ENCODE data around the gene SHB.

The SHB gene

DNA sequence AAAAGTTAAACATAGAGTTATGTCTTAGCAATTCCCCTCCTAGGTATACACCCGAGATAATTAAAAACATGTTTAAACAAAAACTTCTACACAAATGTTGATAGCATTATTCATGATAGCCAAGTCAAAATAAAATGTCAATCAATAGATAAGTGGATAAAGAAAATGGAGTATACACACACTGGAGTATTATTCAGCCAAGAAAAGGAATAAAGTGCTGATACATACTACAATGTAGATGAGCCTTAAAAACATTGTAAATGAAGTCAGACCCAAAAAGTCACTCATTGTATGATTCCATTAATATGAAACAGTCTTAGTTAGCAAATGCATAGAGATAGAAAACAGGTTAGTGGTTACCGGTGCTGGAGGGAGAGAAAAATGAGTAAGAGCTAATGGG is 34.3 kb upstream of the SHB start:
- Histone ChIP-seq H3K4me3 (ENCODE audit: low read depth, low read length) (no peak overlapping the region), H3K36me3 (ENCODE audit: control insufficient read depth, insufficient read depth, low read length) (no peaks in the 10 kb centered on the region), H3K9me3 (ENCODE audit: control insufficient read depth, insufficient read depth, low read depth, low read length) (no peaks in the 10 kb centered on the region)

DNA sequence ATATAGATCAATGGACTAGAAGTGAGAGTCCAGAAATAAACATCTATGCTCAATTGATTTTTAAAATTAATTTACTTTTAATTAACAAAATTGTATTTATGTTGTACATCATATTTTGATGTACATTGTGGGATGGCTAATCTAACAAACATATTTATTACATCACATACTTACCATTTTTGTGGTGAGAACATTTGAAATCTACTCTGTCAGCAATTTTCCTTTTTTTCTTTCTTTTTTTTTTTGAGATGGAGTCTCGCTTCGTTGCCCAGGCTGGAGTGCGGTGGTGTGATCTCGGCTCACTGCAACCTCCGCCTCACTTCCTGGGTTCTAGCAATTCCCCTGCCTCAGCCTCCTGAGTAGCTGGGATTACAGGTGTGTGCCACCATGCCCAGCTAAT is 32.4 kb upstream of the SHB start:
- Histone ChIP-seq H3K9me3 (ENCODE audit: control insufficient read depth, insufficient read depth, low read depth, low read length) (no peaks in the 10 kb centered on the region), H3K27me3 (ENCODE audit: control insufficient read depth, insufficient read depth, low read length) (no peaks in the 10 kb centered on the region), H3K9ac (ENCODE audit: low read length) (no peak overlapping the region), H3K36me3 (ENCODE audit: control insufficient read depth, insufficient read depth, low read length) (no peaks in the 10 kb centered on the region), H3K27ac (ENCODE audit: low read depth, low read length) (no peak overlapping the region), H3K4me3 (ENCODE audit: low read depth, low read length) (no peak overlapping the region), H3K4me1 (ENCODE audit: control insufficient read depth, insufficient read depth, low read length) (no peaks in the 10 kb centered on the region)

More for the DNA sequence above, 34.3 kb upstream of the SHB start:
- H3K27ac ChIP-seq (ENCODE audit: low read depth, low read length): no peak overlapping the region
- H3K27me3 ChIP-seq (ENCODE audit: control insufficient read depth, insufficient read depth, low read length): no peaks in the 10 kb centered on the region
- H3K4me1 ChIP-seq (ENCODE audit: control insufficient read depth, insufficient read depth, low read length): peaks cover 8% of the 10 kb centered on the region; the same call in 1 of the 2 replicates
- H3K9ac ChIP-seq (ENCODE audit: low read length): no peak overlapping the region

DNA sequence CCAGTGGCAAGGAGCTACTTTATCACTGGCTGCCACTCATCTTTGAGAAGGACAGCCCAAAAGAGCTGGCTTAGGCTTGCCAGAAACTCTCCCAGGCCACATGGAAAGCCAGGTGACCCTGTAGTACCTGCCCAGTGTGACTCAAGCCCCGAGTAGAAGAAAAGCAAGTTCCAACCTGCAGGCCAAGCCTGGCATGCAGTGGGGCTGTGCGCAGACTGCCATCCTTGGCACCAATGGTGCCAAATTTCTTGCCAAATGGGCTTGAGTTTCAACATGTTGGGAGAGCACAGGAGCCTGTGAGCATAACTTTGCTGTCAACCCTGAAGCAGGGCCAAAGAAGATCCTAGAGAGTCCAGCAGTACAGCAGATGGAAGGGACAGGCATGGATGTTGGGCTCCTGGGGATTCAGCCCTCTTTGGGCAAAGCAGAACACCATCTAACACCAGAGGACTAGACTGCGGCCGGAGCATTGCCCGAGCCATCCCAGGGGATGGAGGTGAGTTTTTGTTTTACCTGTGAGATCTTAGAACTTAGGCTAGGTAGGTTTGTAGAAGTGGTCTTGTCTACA is 27.3 kb upstream of the SHB start:
- no peak overlapping the region for H3K27ac ChIP-seq (ENCODE audit: low read depth, low read length)
- no peak overlapping the region for H3K4me3 ChIP-seq (ENCODE audit: low read depth, low read length)
- no peaks in the 10 kb centered on the region; the same call in 1 of the 2 replicates for H3K4me1 ChIP-seq (ENCODE audit: control insufficient read depth, insufficient read depth, low read length)

DNA sequence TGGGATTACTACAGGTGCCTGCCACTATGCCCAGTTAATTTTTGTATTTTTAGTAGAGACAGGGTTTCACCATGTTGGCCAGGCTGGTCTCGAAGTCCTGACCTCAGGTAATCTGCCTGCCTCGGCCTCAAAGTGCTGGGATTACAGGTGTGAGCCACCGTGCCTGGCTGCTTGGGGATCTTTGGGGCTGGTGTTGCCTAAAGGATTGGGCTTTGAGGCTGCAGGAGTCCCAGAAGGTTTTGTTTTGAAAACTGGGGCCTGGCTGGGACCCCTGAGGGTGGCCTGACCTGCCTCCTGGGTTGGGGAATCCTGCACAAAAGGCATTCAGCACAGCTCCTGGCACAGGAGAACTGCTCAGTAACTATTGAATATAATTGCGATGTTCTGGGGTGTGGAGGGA is 25.1 kb upstream of the SHB start:
- Histone ChIP-seq H3K36me3 (ENCODE audit: control insufficient read depth, insufficient read depth, low read length) (no peaks in the 10 kb centered on the region), H3K9me3 (ENCODE audit: control insufficient read depth, insufficient read depth, low read depth, low read length) (no peaks in the 10 kb centered on the region), H3K9ac (ENCODE audit: low read length) (no peak overlapping the region), H3K27ac (ENCODE audit: low read depth, low read length) (no peak overlapping the region), H3K4me1 (ENCODE audit: control insufficient read depth, insufficient read depth, low read length) (peaks cover 9% of the 10 kb centered on the region), H3K27me3 (ENCODE audit: control insufficient read depth, insufficient read depth, low read length) (no peaks in the 10 kb centered on the region), H3K4me3 (ENCODE audit: low read depth, low read length) (no peak overlapping the region)

More for the DNA sequence above, 27.3 kb upstream of the SHB start:
- Histone ChIP-seq H3K9ac (ENCODE audit: low read length) (no peak overlapping the region), H3K36me3 (ENCODE audit: control insufficient read depth, insufficient read depth, low read length) (no peaks in the 10 kb centered on the region), H3K9me3 (ENCODE audit: control insufficient read depth, insufficient read depth, low read depth, low read length) (no peaks in the 10 kb centered on the region), H3K27me3 (ENCODE audit: control insufficient read depth, insufficient read depth, low read length) (no peaks in the 10 kb centered on the region)

DNA sequence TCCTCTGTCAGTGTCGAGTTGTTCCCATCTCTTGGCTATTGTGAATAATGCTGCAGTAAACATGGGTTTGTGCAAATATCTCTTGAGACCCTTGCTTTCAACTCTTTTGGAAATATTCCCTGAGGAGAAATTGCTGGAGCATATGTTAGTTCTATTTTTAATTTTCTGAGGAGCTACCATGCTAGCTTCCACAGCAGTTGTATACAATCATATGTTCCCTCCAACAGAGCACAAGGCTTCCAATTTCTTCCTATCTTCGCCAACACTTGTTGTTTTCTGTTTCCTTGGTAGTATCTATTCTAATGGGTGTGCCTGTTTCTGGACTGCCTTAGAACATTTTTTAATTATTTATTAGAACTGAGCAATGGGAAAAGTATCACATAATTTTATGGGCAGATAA is 23.6 kb upstream of the SHB start:
- Histone ChIP-seq H3K27ac (ENCODE audit: low read depth, low read length) (no peak overlapping the region), H3K9me3 (ENCODE audit: control insufficient read depth, insufficient read depth, low read depth, low read length) (no peaks in the 10 kb centered on the region), H3K27me3 (ENCODE audit: control insufficient read depth, insufficient read depth, low read length) (no peaks in the 10 kb centered on the region), H3K4me3 (ENCODE audit: low read depth, low read length) (no peak overlapping the region), H3K4me1 (ENCODE audit: control insufficient read depth, insufficient read depth, low read length) (peaks cover 9% of the 10 kb centered on the region), H3K9ac (ENCODE audit: low read length) (no peak overlapping the region), H3K36me3 (ENCODE audit: control insufficient read depth, insufficient read depth, low read length) (no peaks in the 10 kb centered on the region)

DNA sequence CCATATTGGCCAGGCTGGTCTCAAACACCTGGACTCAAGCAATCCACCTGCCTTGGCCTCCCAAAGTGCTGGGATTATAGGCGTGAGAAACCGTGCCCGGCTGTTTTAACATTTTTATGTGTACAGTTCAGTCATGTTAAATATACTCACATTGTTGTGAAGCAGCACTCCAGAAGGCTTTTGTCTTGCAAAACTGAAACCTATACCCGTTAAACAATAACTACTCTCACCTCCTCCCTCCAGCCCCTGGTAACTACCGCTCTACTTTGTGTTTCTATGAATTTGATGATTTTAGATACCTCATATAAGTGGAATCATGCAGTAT is 23.1 kb upstream of the SHB start:
- Histone ChIP-seq H3K4me1 (ENCODE audit: control insufficient read depth, insufficient read depth, low read length) (peaks cover 9% of the 10 kb centered on the region), H3K27me3 (ENCODE audit: control insufficient read depth, insufficient read depth, low read length) (no peaks in the 10 kb centered on the region), H3K27ac (ENCODE audit: low read depth, low read length) (no peak overlapping the region), H3K9me3 (ENCODE audit: control insufficient read depth, insufficient read depth, low read depth, low read length) (no peaks in the 10 kb centered on the region), H3K9ac (ENCODE audit: low read length) (no peak overlapping the region), H3K4me3 (ENCODE audit: low read depth, low read length) (no peak overlapping the region), H3K36me3 (ENCODE audit: control insufficient read depth, insufficient read depth, low read length) (no peaks in the 10 kb centered on the region)

DNA sequence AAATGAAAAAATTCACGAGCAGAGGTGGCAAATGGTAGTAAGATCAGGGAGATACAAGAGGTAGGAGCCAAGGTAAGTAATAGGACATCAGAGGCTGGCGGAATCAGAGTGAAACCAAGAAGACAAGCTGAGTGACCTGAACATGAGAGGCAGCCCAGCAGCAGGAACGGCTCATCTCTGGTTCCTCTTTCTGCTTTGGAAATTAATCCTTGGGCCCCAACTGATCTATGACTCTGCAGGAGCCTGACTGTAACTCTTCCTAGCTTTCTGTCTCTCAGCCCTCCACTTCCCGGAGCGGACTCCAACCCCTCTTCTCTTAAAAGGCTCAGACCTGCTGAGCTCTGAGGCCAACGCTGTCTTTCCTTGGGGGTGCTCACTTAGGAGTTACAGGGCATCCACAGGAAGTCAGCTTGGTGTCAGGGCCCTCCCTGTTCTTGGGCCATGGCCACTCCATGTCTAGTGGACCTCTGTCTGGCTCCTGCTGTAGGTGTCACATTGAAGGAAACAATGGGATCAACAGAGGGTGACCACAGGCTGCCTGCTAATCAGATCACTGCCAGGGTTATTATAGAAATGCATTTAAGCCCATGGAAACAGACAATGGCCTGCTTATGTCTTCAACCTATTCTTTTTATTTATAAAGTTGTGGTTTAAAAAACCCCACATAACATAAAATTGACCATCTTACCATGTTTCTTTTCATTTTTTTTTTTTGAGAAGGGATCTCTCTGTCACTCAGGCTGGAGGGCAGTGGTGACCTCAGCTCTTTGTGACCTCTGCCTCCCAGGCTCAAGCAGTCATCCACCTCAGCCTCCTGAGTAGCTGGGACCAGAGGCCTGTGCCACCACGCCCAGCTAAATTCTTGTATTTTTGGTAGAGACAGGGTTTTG is 22.5 kb upstream of the SHB start:
- Histone ChIP-seq H3K9ac (ENCODE audit: low read length) (no peak overlapping the region), H3K27me3 (ENCODE audit: control insufficient read depth, insufficient read depth, low read length) (no peaks in the 10 kb centered on the region), H3K36me3 (ENCODE audit: control insufficient read depth, insufficient read depth, low read length) (no peaks in the 10 kb centered on the region), H3K4me3 (ENCODE audit: low read depth, low read length) (no peak overlapping the region), H3K4me1 (ENCODE audit: control insufficient read depth, insufficient read depth, low read length) (peaks cover 9% of the 10 kb centered on the region), H3K27ac (ENCODE audit: low read depth, low read length) (no peak overlapping the region), H3K9me3 (ENCODE audit: control insufficient read depth, insufficient read depth, low read depth, low read length) (no peaks in the 10 kb centered on the region)

DNA sequence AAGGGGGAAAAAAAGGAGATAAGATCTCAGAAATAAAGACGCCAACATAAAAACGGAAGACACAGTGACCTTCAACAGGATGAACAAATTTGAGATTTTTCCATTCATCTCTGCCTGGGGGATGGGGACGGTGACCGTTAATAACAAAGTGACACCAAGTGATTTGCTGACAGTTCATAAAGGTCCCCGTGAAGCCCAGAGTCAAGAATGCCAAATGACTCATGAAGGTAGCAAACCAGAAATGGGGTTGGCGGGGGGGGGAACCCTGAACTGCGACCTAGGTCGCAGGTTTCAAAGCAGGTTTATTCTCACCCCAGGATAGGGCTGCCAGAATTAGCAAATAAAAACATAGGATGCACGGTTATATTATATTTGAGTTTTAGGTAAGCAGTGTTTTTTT is 21.1 kb upstream of the SHB start:
- Histone ChIP-seq H3K27ac (ENCODE audit: low read depth, low read length) (no peak overlapping the region), H3K9ac (ENCODE audit: low read length) (no peak overlapping the region)

DNA sequence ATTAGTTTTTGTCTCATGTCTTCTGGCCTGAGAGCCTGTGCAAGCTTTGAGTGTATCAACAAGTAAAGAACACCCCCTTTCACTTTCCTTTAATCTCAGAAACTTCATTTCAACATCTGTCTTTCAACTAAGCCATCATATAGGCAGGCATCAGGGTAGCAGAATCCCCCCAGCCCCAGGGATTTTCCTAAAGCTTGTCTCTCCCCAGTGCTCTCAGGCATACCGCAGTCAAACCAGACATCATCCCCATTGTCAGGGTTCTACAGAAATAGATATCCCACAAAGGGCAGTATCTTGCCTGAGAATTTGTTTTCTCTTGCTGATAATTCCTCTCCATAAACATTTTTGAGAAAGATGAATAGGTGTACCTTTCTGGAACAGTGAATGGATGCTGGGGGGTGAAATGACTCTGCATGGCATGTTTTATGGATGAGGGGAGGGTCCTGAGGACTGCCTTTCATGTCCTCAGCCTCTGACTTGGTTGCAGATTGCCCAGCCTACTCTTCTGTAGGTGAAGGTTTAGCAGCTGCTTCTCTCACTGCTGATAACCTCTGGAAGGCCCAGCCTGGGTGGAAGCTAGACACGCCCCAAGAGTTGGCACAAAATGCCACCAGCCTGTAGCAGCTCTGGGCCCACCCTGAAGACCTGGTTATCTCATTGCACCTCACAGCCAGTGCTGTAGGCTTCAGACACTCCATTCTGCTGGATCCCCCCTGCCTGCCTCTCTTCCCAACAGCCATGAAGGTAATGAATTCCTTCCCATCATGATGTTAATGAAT is 20.5 kb upstream of the SHB start:
- no peak overlapping the region for H3K9ac ChIP-seq (ENCODE audit: low read length)
- H3K27me3 ChIP-seq (ENCODE audit: control insufficient read depth, insufficient read depth, low read length): no peaks in the 10 kb centered on the region
- no peaks in the 10 kb centered on the region for H3K9me3 ChIP-seq (ENCODE audit: control insufficient read depth, insufficient read depth, low read depth, low read length)
- no peak overlapping the region for H3K27ac ChIP-seq (ENCODE audit: low read depth, low read length)
- no peaks in the 10 kb centered on the region for H3K36me3 ChIP-seq (ENCODE audit: control insufficient read depth, insufficient read depth, low read length)
- peaks cover 9% of the 10 kb centered on the region for H3K4me1 ChIP-seq (ENCODE audit: control insufficient read depth, insufficient read depth, low read length)
- no peak overlapping the region for H3K4me3 ChIP-seq (ENCODE audit: low read depth, low read length)

More for the DNA sequence above, 21.1 kb upstream of the SHB start:
- Histone ChIP-seq H3K4me3 (ENCODE audit: low read depth, low read length) (no peak overlapping the region), H3K27me3 (ENCODE audit: control insufficient read depth, insufficient read depth, low read length) (no peaks in the 10 kb centered on the region), H3K4me1 (ENCODE audit: control insufficient read depth, insufficient read depth, low read length) (peaks cover 9% of the 10 kb centered on the region), H3K36me3 (ENCODE audit: control insufficient read depth, insufficient read depth, low read length) (no peaks in the 10 kb centered on the region), H3K9me3 (ENCODE audit: control insufficient read depth, insufficient read depth, low read depth, low read length) (no peaks in the 10 kb centered on the region)

DNA sequence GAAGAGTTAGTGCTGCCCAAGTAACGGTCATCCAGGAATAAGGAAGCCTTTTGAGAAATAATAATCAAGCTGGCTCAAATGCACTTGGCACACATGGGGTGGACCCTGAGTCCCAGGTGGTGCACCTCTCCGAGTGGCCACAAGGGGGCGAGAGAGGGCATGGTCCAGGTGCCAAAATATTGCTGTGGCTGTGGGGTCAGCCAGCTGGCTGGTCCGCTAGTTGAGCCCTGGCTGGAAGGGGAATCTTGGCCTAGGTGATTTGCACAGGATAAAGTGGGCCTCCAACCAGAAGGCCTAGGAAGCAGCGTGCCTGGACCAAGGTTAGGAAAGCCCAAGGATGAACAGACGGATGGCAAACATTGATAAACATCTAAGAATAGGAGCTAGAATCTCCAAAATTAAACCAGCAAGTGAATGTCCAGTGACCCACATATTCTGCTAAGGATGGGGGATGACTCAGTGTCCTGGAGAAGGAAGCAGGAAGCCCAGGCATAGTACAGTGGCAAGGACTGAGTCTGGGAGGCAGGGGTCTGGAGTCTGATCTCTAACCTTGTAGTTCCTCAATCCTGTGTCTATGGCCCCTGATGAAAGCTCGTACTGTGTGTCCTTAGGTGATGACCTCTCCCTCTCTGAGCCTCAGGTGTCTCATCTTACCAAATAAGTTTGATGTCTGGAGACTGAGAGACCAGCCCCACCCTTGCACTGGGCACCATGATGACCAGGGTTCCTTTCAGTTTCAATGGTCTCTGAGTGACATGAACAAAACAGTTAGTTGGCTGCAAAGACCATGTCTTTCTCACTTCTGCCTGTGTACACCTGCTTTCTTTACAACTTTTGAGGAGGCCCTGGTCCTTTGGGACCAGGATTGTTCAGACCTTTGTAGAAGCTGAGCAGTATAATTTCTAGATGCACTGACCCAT is 19.2 kb upstream of the SHB start:
- Histone ChIP-seq H3K27me3 (ENCODE audit: control insufficient read depth, insufficient read depth, low read length) (no peaks in the 10 kb centered on the region), H3K4me3 (ENCODE audit: low read depth, low read length) (no peak overlapping the region), H3K9ac (ENCODE audit: low read length) (no peak overlapping the region), H3K4me1 (ENCODE audit: control insufficient read depth, insufficient read depth, low read length) (peaks cover 9% of the 10 kb centered on the region), H3K9me3 (ENCODE audit: control insufficient read depth, insufficient read depth, low read depth, low read length) (no peaks in the 10 kb centered on the region), H3K27ac (ENCODE audit: low read depth, low read length) (no peak overlapping the region), H3K36me3 (ENCODE audit: control insufficient read depth, insufficient read depth, low read length) (no peaks in the 10 kb centered on the region)
